GM12864 (cell line): ENCODE results near the gene PPIG.
"Not testable (repeated sequence)": the region's sequence is repeated elsewhere in the genome, so short reads cannot be mapped to it uniquely, and the experiment has no call there.

Experiments
- DNase-seq: peaks from one replicate; pipeline ENCODE4 v3.0.0-alpha.2; 2011; ENCODE audit warnings: low read depth
- H3K4me3 ChIP-seq: 2 replicates; pipeline ENCODE4 v1.5.1; 2011; ENCODE audit warnings: mild to moderate bottlenecking, low read depth, low read length, control low read depth
- CTCF ChIP-seq: IDR thresholded peaks from 2 replicates; pipeline ENCODE4 v1.5.1; 2011; ENCODE audit warnings: low read depth, mild to moderate bottlenecking, moderate library complexity, low read length, control low read depth, inconsistent platforms; ENCODE audit errors: missing control alignments

PPIG gene

GRCh38 chr2:169565686-169566085, 18.5 kb upstream of the PPIG start:
- DNase-seq, result no peak
- TF ChIP-seq CTCF, result no peak
- no peak overlapping the region for H3K4me3 ChIP-seq

- TF ChIP-seq CTCF, result no peak
- DNase-seq, result no peak
- H3K4me3 ChIP-seq, result no peak overlapping the region
Observed at GRCh38 chr2:169569948-169570347, 14.2 kb upstream of the PPIG start.

GRCh38 chr2:169570752-169571151, 13.4 kb upstream of the PPIG start:
- DNase-seq, H3K4me3 ChIP-seq: not testable (repeated sequence)

- H3K4me3 ChIP-seq, result peak overlapping the region; percentile 9; the same call in 1 of the 2 replicates
- DNase-seq, result no peak
- TF ChIP-seq CTCF, result no peak
Observed at GRCh38 chr2:169571571-169571970, 12.6 kb upstream of the PPIG start.

DNA sequence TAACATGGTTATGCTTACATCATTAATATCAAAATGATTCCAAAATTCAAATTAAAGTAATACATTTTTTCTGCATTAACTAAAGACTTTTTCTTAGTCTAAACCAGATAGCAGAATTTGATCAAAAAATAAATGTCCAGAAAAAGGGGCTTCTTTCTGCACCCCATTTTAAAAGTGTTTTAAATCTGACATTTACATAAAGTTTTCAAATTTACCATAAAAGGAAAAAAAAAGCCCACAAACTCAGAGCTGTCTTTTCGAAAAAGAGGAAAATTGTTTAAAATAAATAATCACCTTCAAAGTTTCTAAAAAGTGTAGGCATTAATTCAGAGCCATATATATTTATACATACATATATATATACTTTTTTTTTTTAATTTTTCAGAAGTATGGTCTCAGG, 12.0 kb upstream of the PPIG start:
- peak overlapping the region; percentile 11; the same call in 1 of the 2 replicates for H3K4me3 ChIP-seq
- no peak for TF ChIP-seq CTCF
- no peak for DNase-seq

DNA sequence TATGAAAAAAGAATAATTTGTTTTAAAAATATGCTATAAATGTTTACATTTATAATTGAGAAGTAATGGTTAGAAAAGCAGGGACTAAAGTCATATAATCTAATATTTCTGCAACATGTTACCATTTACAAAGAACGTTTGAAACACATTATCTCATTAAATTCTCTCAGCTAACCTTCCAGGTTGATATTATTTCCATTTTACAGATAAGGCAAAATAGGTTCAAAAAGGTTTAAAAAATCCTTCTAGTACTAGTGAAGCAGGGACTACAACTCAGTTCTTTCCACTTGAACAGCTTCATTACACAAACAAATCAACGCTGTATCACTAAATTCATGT, 11.4 kb upstream of the PPIG start:
- no peak for TF ChIP-seq CTCF
- DNase-seq, result no peak
- peak overlapping the region; percentile 60 for H3K4me3 ChIP-seq

DNA sequence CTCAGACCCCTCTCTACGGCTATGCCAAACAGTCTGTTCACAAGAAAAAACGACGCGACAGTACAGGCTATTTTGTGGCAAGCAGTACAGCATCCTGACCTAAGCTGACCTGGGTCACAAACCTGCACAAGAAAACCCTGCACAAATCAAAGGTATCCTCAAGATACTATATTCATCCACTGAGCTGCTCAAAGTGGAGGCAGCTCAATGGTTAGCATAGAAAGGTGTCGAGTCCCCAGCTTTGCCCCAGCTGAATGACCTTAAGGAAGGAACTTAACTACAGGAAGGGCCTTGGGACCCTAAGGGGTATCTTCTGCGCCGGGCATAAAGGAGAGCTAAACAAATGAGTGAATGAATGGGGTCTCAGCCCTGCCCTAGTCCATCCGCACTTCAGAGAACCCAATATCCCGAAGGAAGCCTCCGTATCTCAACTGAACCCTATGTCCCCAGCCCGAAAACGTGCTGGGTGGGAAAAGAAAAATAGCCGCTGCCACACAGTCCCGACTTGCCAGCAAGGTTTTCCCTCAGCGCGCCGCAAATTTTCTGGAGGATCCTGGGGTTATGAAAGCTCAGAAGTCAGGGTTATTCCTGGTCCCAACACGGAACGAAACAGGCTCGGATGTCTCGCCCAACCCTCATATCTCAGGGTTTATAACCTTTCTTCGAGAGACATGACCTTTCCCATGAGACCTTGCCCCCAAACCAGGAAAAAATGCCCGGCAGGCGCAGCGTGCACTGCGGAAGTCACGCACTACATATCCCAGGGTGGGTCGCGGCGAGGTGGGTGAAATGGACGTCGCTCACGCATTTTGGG, 10.8 kb upstream of the PPIG start, which contains the start of gene FASTKD1:
FASTKD1 (minus strand) TSS at position 706 of the 814 bp plus-strand sequence. CDS start 1,836 bp downstream, outside the sequence.
- peak; percentile 84 for DNase-seq
- no peak for TF ChIP-seq CTCF
- H3K4me3 ChIP-seq, result peak within 1 kb of the TSS; percentile 60
